WTC11 (cell line): ENCODE measurements around the gene ANGPTL5. TPM values are rescaled to one million over a fixed set of nuclear protein-coding genes. Genes with fewer than 3 reads are reported as not detected.

Experiments used
- ATAC-seq: fragments of 200-7000 bp; cut with Tn5 transposase; 2 replicates; pipeline ENCODE4 v1.10.0; 2021; ENCODE audit warnings: mild to moderate bottlenecking, moderate library complexity
- CTCF ChIA-PET: fragments of 300-600 bp; sonication (Branson Sonifier 250); formaldehyde crosslinking; loops from one replicate; lab custom pipeline; 2021; ENCODE audit warnings: antibody characterized with exemption; lab: Charles Lee
- POLR2A ChIA-PET: fragments of 350-600 bp; sonication (Branson Sonifier 250); formaldehyde crosslinking; loops from one replicate; lab custom pipeline; 2021; ENCODE audit warnings: antibody characterized with exemption; lab: Charles Lee
- DNase-seq: peaks from one replicate; pipeline ENCODE4 v3.0.0; 2021; ENCODE audit warnings: low spot score
- H3K27ac Mint-ChIP-seq: 2 replicates; pipeline ENCODE4 v1.8.0; 2021; ENCODE audit warnings: mixed read lengths
- H3K27me3 Mint-ChIP-seq: 2 replicates; pipeline ENCODE4 v1.8.0; 2021; ENCODE audit warnings: low read depth, mild to moderate bottlenecking, moderate library complexity, mixed read lengths
- H3K36me3 Mint-ChIP-seq: 2 replicates; pipeline ENCODE4 v1.8.0; 2021; ENCODE audit warnings: mixed read lengths
- H3K4me1 Mint-ChIP-seq: 2 replicates; pipeline ENCODE4 v1.8.0; 2022; ENCODE audit warnings: mixed read lengths
- H3K4me3 Mint-ChIP-seq: 2 replicates; pipeline ENCODE4 v1.8.0; 2021; ENCODE audit warnings: mild to moderate bottlenecking, moderate library complexity, mixed read lengths
- H3K9me3 Mint-ChIP-seq: 2 replicates; pipeline ENCODE4 v1.8.0; 2021; ENCODE audit warnings: mixed read lengths
- ARID4B ChIP-seq: sonication (generic); formaldehyde crosslinking; IDR thresholded peaks from 2 replicates; pipeline ENCODE4 v1.8.0; 2023; ENCODE audit warnings: missing genetic modification reagents, mild to moderate bottlenecking, borderline replicate concordance
- CREM ChIP-seq: sonication (generic); formaldehyde crosslinking; IDR thresholded peaks from 2 replicates; pipeline ENCODE4 v1.8.1; 2022; ENCODE audit warnings: mild to moderate bottlenecking, missing genetic modification reagents, moderate library complexity
- ETV6 ChIP-seq: sonication (generic); formaldehyde crosslinking; IDR thresholded peaks from 2 replicates; pipeline ENCODE4 v1.8.1; 2022; ENCODE audit warnings: mild to moderate bottlenecking, missing genetic modification reagents
- GABPB1 ChIP-seq: sonication (generic); formaldehyde crosslinking; IDR thresholded peaks from 2 replicates; pipeline ENCODE4 v1.8.1; 2023; ENCODE audit warnings: mild to moderate bottlenecking, missing genetic modification reagents
- GRHL2 ChIP-seq: fragments of 250-450 bp; sonication (Bioruptor Pico); IDR thresholded peaks from 2 replicates; pipeline ENCODE4 v1.8.0; 2022; ENCODE audit warnings: mild to moderate bottlenecking, moderate library complexity; ENCODE audit not compliant: insufficient replicate concordance, severe bottlenecking
- GTF2I ChIP-seq: fragments of 250-450 bp; sonication (Bioruptor Pico); conservative IDR thresholded peaks from 2 replicates; pipeline ENCODE4 v1.4.0; 2021; ENCODE audit warnings: mild to moderate bottlenecking
- HMGXB4 ChIP-seq: sonication (generic); formaldehyde crosslinking; IDR thresholded peaks from 2 replicates; pipeline ENCODE4 v1.8.1; 2023; ENCODE audit warnings: mild to moderate bottlenecking, moderate library complexity, missing genetic modification reagents
- KAT7 ChIP-seq: sonication (generic); formaldehyde crosslinking; IDR thresholded peaks from 2 replicates; pipeline ENCODE4 v1.8.1; 2023; ENCODE audit warnings: missing genetic modification reagents, mild to moderate bottlenecking, borderline replicate concordance
- MAX ChIP-seq: sonication (generic); formaldehyde crosslinking; IDR thresholded peaks from 2 replicates; pipeline ENCODE4 v1.8.0; 2022; ENCODE audit warnings: mild to moderate bottlenecking, missing genetic modification reagents
- NR2C2 ChIP-seq: sonication (generic); formaldehyde crosslinking; IDR thresholded peaks from 2 replicates; pipeline ENCODE4 v1.8.0; 2022; ENCODE audit warnings: mild to moderate bottlenecking, missing genetic modification reagents
- PRRX2 ChIP-seq: fragments of 250-450 bp; sonication (Bioruptor Pico); IDR thresholded peaks from 2 replicates; pipeline ENCODE4 v1.8.0; 2021; ENCODE audit warnings: mild to moderate bottlenecking
- SP1 ChIP-seq: sonication (generic); formaldehyde crosslinking; conservative IDR thresholded peaks from 2 replicates; pipeline ENCODE4 v1.8.1; 2022; ENCODE audit warnings: missing genetic modification reagents
- TEAD1 ChIP-seq: sonication (generic); formaldehyde crosslinking; IDR thresholded peaks from 2 replicates; pipeline ENCODE4 v1.8.0; 2022; ENCODE audit warnings: mild to moderate bottlenecking, missing genetic modification reagents
- USF1 ChIP-seq: sonication (generic); formaldehyde crosslinking; IDR thresholded peaks from 2 replicates; pipeline ENCODE4 v1.8.0; 2022; ENCODE audit warnings: mild to moderate bottlenecking, missing genetic modification reagents
- ZNF138 ChIP-seq: sonication (generic); formaldehyde crosslinking; conservative IDR thresholded peaks from 2 replicates; pipeline ENCODE4 v1.8.1; 2022; ENCODE audit warnings: mild to moderate bottlenecking, moderate library complexity, missing genetic modification reagents
- ZNF219 ChIP-seq: sonication (generic); formaldehyde crosslinking; IDR thresholded peaks from 2 replicates; pipeline ENCODE4 v1.8.0; 2023; ENCODE audit warnings: missing genetic modification reagents, mild to moderate bottlenecking, borderline replicate concordance
- ZNF263 ChIP-seq: sonication (generic); formaldehyde crosslinking; IDR thresholded peaks from 2 replicates; pipeline ENCODE4 v1.8.1; 2022; ENCODE audit warnings: low read depth, mild to moderate bottlenecking, moderate library complexity, missing genetic modification reagents
- ZNF396 ChIP-seq: fragments of 250-450 bp; sonication (Bioruptor Pico); IDR thresholded peaks from 2 replicates; pipeline ENCODE4 v1.8.0; 2021; ENCODE audit warnings: mild to moderate bottlenecking, moderate library complexity, borderline replicate concordance
- ZNF416 ChIP-seq: fragments of 250-450 bp; sonication (Bioruptor Pico); IDR thresholded peaks from 2 replicates; pipeline ENCODE4 v1.9.0; 2021; ENCODE audit warnings: mild to moderate bottlenecking, inconsistent platforms
- total RNA-seq: library from RNA; stranded (reverse); gene quantifications from 3 replicates; pipeline ENCODE4 v1.2.3, GENCODE V29; 2021
- TF ChIP-seq, protein P1 (sequence below): sonication (generic); formaldehyde crosslinking; IDR thresholded peaks from 2 replicates; pipeline ENCODE4 v1.8.0; 2022; ENCODE audit warnings: missing genetic modification reagents
- TF ChIP-seq, protein P2 (sequence below): sonication (generic); formaldehyde crosslinking; IDR thresholded peaks from 2 replicates; pipeline ENCODE4 v1.8.1; 2022; ENCODE audit warnings: mild to moderate bottlenecking, moderate library complexity, missing genetic modification reagents

The ANGPTL5 gene
- total RNA-seq, 1 experiment from 2014 or later: not detected

GRCh38 chr11:101915791-101916291 lies 481 bp downstream of the ANGPTL5 start (continued):
- TF ChIP-seq NR2C2 (no peak), ZNF416 (CRISPR knock-in tag) (no peak), ZNF396 (CRISPR knock-in tag) (no peak), ZNF219 (CRISPR knock-in tag) (no peak), ZNF138 (CRISPR knock-in tag) (no peak), TEAD1 (no peak)

GRCh38 chr11:101914738-101915426 lies 1.4 kb downstream of the ANGPTL5 start, which contains the start of gene CEP126:
Gene CEP126 (plus strand): TSS chr11:101915010. CDS start chr11:101915285, 275 bp downstream.
- H3K27ac Mint-ChIP-seq: peak within 1 kb of the TSS; percentile 76
- H3K27me3 Mint-ChIP-seq: no peaks in the 10 kb centered on the region; the same call in 1 of the 2 replicates
- CTCF ChIA-PET: interaction anchor here (0.7 to 1.6 kb wide), 13 partner anchors 15 to 698 kb away, joined by 3 to 16 read pairs (median 4); no protein-coding TSS in a partner anchor
- POLR2A ChIA-PET: interaction anchor here (0.6 to 0.9 kb wide), 2 partner anchors 194 to 698 kb away, joined by 3 to 4 read pairs; no protein-coding TSS in a partner anchor
- peak; percentile 93 for ATAC-seq
- no peaks in the 10 kb centered on the region for H3K36me3 Mint-ChIP-seq
- peaks cover 36% of the 10 kb centered on the region for H3K4me1 Mint-ChIP-seq
- DNase-seq: peak; percentile 97
- peak within 1 kb of the TSS; percentile 93 for H3K4me3 Mint-ChIP-seq
- H3K9me3 Mint-ChIP-seq: no peaks in the 10 kb centered on the region
- TF ChIP-seq SP1 (CRISPR knock-in tag) (peak; percentile 66; the same call in 1 of the 2 replicates), ZNF263 (CRISPR knock-in tag) (no peak), MAX (CRISPR knock-in tag) (peak; percentile 83), PRRX2 (no peak), ARID4B (CRISPR knock-in tag) (peak; percentile 81; the same call in 1 of the 2 replicates), GABPB1 (CRISPR knock-in tag) (peak; percentile 68), HMGXB4 (peak; percentile 70; the same call in 1 of the 2 replicates), ETV6 (CRISPR knock-in tag) (peak; percentile 90; the same call in 1 of the 2 replicates), GTF2I (CRISPR knock-in tag) (no peak), GRHL2 (CRISPR knock-in tag) (no peak), KAT7 (no peak), CREM (peak; percentile 25; the same call in 1 of the 2 replicates), USF1 (CRISPR knock-in tag) (peak; percentile 47; the same call in 1 of the 2 replicates)
- TF ChIP-seq, protein P1, sequence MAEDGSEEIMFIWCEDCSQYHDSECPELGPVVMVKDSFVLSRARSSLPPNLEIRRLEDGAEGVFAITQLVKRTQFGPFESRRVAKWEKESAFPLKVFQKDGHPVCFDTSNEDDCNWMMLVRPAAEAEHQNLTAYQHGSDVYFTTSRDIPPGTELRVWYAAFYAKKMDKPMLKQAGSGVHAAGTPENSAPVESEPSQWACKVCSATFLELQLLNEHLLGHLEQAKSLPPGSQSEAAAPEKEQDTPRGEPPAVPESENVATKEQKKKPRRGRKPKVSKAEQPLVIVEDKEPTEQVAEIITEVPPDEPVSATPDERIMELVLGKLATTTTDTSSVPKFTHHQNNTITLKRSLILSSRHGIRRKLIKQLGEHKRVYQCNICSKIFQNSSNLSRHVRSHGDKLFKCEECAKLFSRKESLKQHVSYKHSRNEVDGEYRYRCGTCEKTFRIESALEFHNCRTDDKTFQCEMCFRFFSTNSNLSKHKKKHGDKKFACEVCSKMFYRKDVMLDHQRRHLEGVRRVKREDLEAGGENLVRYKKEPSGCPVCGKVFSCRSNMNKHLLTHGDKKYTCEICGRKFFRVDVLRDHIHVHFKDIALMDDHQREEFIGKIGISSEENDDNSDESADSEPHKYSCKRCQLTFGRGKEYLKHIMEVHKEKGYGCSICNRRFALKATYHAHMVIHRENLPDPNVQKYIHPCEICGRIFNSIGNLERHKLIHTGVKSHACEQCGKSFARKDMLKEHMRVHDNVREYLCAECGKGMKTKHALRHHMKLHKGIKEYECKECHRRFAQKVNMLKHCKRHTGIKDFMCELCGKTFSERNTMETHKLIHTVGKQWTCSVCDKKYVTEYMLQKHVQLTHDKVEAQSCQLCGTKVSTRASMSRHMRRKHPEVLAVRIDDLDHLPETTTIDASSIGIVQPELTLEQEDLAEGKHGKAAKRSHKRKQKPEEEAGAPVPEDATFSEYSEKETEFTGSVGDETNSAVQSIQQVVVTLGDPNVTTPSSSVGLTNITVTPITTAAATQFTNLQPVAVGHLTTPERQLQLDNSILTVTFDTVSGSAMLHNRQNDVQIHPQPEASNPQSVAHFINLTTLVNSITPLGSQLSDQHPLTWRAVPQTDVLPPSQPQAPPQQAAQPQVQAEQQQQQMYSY (CRISPR knock-in tag): peak; percentile 80
- TF ChIP-seq, protein P2, sequence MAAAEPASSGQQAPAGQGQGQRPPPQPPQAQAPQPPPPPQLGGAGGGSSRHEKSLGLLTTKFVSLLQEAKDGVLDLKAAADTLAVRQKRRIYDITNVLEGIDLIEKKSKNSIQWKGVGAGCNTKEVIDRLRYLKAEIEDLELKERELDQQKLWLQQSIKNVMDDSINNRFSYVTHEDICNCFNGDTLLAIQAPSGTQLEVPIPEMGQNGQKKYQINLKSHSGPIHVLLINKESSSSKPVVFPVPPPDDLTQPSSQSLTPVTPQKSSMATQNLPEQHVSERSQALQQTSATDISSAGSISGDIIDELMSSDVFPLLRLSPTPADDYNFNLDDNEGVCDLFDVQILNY (CRISPR knock-in tag): 0 out of 2 replicates have a peak, but pooled peaks have one; percentile 38
